Loucy (cell line): ENCODE data around the gene SNCG.

Experiments used
- H2AFZ ChIP-seq: fragments of 200-600 bp; sonication (generic); 2 replicates; pipeline ENCODE4 v1.6.0; 2016; ENCODE audit warnings: antibody characterized with exemption, mild to moderate bottlenecking, low read length, moderate library complexity
- H3F3A ChIP-seq: fragments of 200-600 bp; 2 replicates; pipeline ENCODE4 v1.6.0; 2016; ENCODE audit warnings: antibody characterized with exemption, low read depth, mild to moderate bottlenecking
- H3K27me3 ChIP-seq: fragments of 200-600 bp; sonication (generic); 2 replicates; pipeline ENCODE4 v1.6.1; 2014; ENCODE audit warnings: low read length, mild to moderate bottlenecking; ENCODE audit not compliant: insufficient read depth, poor library complexity, severe bottlenecking
- H3K36me3 ChIP-seq: fragments of 200-600 bp; sonication (generic); 2 replicates; pipeline ENCODE4 v1.6.1; 2016; ENCODE audit warnings: low read length; ENCODE audit not compliant: insufficient read depth
- H3K4me1 ChIP-seq: fragments of 200-600 bp; sonication (generic); 2 replicates; pipeline ENCODE4 v1.5.1; 2014; ENCODE audit warnings: low read length, mild to moderate bottlenecking; ENCODE audit not compliant: insufficient read depth, poor library complexity, severe bottlenecking
- H3K4me2 ChIP-seq: fragments of 200-600 bp; sonication (generic); 2 replicates; pipeline ENCODE4 v1.6.0; 2014; ENCODE audit warnings: antibody characterized with exemption, low read length, low read depth, mild to moderate bottlenecking; ENCODE audit not compliant: poor library complexity, severe bottlenecking
- H3K4me3 ChIP-seq: fragments of 200-600 bp; sonication (generic); 2 replicates; pipeline ENCODE4 v1.5.1; 2014; ENCODE audit warnings: low read length, mild to moderate bottlenecking, mixed read lengths; ENCODE audit not compliant: poor library complexity, severe bottlenecking
- H3K79me2 ChIP-seq: fragments of 200-600 bp; sonication (generic); 2 replicates; pipeline ENCODE4 v1.6.1; 2014; ENCODE audit warnings: low read length; ENCODE audit not compliant: insufficient read depth
- H3K9ac ChIP-seq: fragments of 200-600 bp; sonication (generic); 2 replicates; pipeline ENCODE4 v1.6.0; 2014; ENCODE audit warnings: mild to moderate bottlenecking, low read depth, low read length, moderate library complexity; ENCODE audit not compliant: poor library complexity, severe bottlenecking
- H3K9me2 ChIP-seq: fragments of 200-600 bp; sonication (generic); replicated peaks from 2 replicates; pipeline ENCODE4 v1.6.1; 2016; ENCODE audit warnings: low read depth, low read length, mixed read lengths
- H3K9me3 ChIP-seq: fragments of 200-600 bp; sonication (generic); 2 replicates; pipeline ENCODE4 v1.6.1; 2014; ENCODE audit warnings: mild to moderate bottlenecking, antibody characterized with exemption, low read length, low read depth; ENCODE audit not compliant: insufficient read depth
- H4K20me1 ChIP-seq: fragments of 200-600 bp; sonication (generic); 2 replicates; pipeline ENCODE4 v1.6.0; 2014; ENCODE audit warnings: antibody characterized with exemption, low read length, mild to moderate bottlenecking; ENCODE audit not compliant: insufficient read depth, poor library complexity, severe bottlenecking
- EZH2phosphoT487 ChIP-seq: fragments of 200-600 bp; IDR thresholded peaks from 2 replicates; pipeline ENCODE4 v1.6.1; 2018; ENCODE audit warnings: antibody characterized with exemption, mild to moderate bottlenecking, moderate library complexity, borderline replicate concordance
- TF ChIP-seq, protein P1 (sequence below): fragments of 200-600 bp; sonication (generic); conservative IDR thresholded peaks from 2 replicates; pipeline ENCODE4 v1.5.1; 2014; ENCODE audit warnings: mild to moderate bottlenecking, antibody characterized with exemption, low read length

The SNCG gene

GRCh38 chr10:86956195-86956847 is 2.1 kb upstream of the SNCG start:
- Histone ChIP-seq H3K9me2 (no peaks in the 10 kb centered on the region), H2AFZ (no peak overlapping the region), H4K20me1 (no peaks in the 10 kb centered on the region), H3K9ac (no peak overlapping the region), H3K4me2 (no peak overlapping the region), H3K36me3 (no peaks in the 10 kb centered on the region), H3K4me3 (no peak overlapping the region), H3F3A (no peaks in the 10 kb centered on the region), H3K79me2 (no peaks in the 10 kb centered on the region), H3K9me3 (peaks cover 6% of the 10 kb centered on the region; the same call in 1 of the 2 replicates), H3K4me1 (peaks cover 6% of the 10 kb centered on the region), H3K27me3 (no peaks in the 10 kb centered on the region)
- no peak for TF ChIP-seq EZH2phosphoT487
- TF ChIP-seq, protein P1, sequence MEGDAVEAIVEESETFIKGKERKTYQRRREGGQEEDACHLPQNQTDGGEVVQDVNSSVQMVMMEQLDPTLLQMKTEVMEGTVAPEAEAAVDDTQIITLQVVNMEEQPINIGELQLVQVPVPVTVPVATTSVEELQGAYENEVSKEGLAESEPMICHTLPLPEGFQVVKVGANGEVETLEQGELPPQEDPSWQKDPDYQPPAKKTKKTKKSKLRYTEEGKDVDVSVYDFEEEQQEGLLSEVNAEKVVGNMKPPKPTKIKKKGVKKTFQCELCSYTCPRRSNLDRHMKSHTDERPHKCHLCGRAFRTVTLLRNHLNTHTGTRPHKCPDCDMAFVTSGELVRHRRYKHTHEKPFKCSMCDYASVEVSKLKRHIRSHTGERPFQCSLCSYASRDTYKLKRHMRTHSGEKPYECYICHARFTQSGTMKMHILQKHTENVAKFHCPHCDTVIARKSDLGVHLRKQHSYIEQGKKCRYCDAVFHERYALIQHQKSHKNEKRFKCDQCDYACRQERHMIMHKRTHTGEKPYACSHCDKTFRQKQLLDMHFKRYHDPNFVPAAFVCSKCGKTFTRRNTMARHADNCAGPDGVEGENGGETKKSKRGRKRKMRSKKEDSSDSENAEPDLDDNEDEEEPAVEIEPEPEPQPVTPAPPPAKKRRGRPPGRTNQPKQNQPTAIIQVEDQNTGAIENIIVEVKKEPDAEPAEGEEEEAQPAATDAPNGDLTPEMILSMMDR = no peak

GRCh38 chr10:86956848-86957448 is 1.5 kb upstream of the SNCG start:
- Histone ChIP-seq H3K79me2 (no peaks in the 10 kb centered on the region), H3K9ac (no peak overlapping the region), H3F3A (no peaks in the 10 kb centered on the region), H3K9me3 (peaks cover 4% of the 10 kb centered on the region; the same call in 1 of the 2 replicates), H3K4me2 (no peak overlapping the region), H2AFZ (no peak overlapping the region), H4K20me1 (no peaks in the 10 kb centered on the region), H3K36me3 (no peaks in the 10 kb centered on the region), H3K9me2 (no peaks in the 10 kb centered on the region), H3K4me3 (no peak overlapping the region), H3K4me1 (peaks cover 6% of the 10 kb centered on the region), H3K27me3 (no peaks in the 10 kb centered on the region)
- TF ChIP-seq, protein P1 = no peak
- TF ChIP-seq EZH2phosphoT487 = no peak

GRCh38 chr10:86957471-86958115 is 806 bp upstream of the SNCG start, which contains the start of gene MMRN2:
TSS of gene MMRN2 (minus strand) at chr10:86957615. CDS start at chr10:86957541, 74 bp downstream.
- H3K9ac ChIP-seq = no peak within 1 kb of the TSS
- H2AFZ ChIP-seq = no peak within 1 kb of the TSS; the same call in 1 of the 2 replicates
- H3K36me3 ChIP-seq = no peaks in the 10 kb centered on the region
- H3K4me3 ChIP-seq = no peak within 1 kb of the TSS
- H3F3A ChIP-seq = no peaks in the 10 kb centered on the region
- H3K9me3 ChIP-seq = no peaks in the 10 kb centered on the region; the same call in 1 of the 2 replicates
- H4K20me1 ChIP-seq = no peaks in the 10 kb centered on the region
- H3K9me2 ChIP-seq = no peaks in the 10 kb centered on the region
- TF ChIP-seq, protein P1 = no peak
- TF ChIP-seq EZH2phosphoT487 = no peak
- no peak within 1 kb of the TSS for H3K4me2 ChIP-seq
- no peaks in the 10 kb centered on the region for H3K27me3 ChIP-seq
- no peaks in the 10 kb centered on the region for H3K79me2 ChIP-seq
- peaks cover 6% of the 10 kb centered on the region for H3K4me1 ChIP-seq
